B cell (primary cell): ENCODE measurements around the gene TMEM120B. TPM values are rescaled to one million over a fixed set of nuclear protein-coding genes. Genes with fewer than 3 reads are reported as not detected.

Experiments used
- ATAC-seq: fragments of 200-7000 bp; cut with Tn5 transposase; one replicate; pipeline ENCODE4 v1.10.0; 2021; ENCODE audit warnings: low read depth, mild to moderate bottlenecking, moderate number of reproducible peaks, moderate library complexity
- CTCF ChIA-PET: fragments of 350-600 bp; sonication (Branson Sonifier 250); formaldehyde crosslinking; loops from one replicate; lab custom pipeline; 2021; ENCODE audit warnings: antibody characterized with exemption, inconsistent platforms; lab: Charles Lee
- POLR2A ChIA-PET: fragments of 350-600 bp; sonication (Branson Sonifier 250); formaldehyde crosslinking; loops from one replicate; lab custom pipeline; 2021; ENCODE audit warnings: antibody characterized with exemption; lab: Charles Lee
- DNase-seq: peaks from one replicate; pipeline ENCODE4 v3.0.0; 2013
- H2AFZ ChIP-seq: 2 replicates; pipeline ENCODE4 v1.6.1; 2012; ENCODE audit warnings: mild to moderate bottlenecking, low read depth, low read length; ENCODE audit not compliant: insufficient read depth, poor library complexity, severe bottlenecking
- H3K27ac ChIP-seq, 2 donors: 1 replicate in 1 of 2; 2 replicates in 1 of 2; pipeline ENCODE4 v1.5.1; 2012 to 2013; ENCODE audit warnings: low read length in 2 of 2, mild to moderate bottlenecking in 2 of 2, moderate library complexity in 1 of 2
- H3K27me3 ChIP-seq, 4 experiments: fragments of 200-600 bp in 1 of 4; sonication (generic) in 1 of 4; replicated peaks in 1 of 4; 1 replicate in 2 of 4; 2 replicates in 2 of 4; pipeline versions ENCODE4 v1.6.1 to v1.7.0; 2013 to 2016; ENCODE audit warnings: low read length in 3 of 4, mild to moderate bottlenecking in 2 of 4, mixed read lengths in 1 of 4, moderate library complexity in 1 of 4; ENCODE audit not compliant: insufficient read depth in 4 of 4, control insufficient read depth in 3 of 4; ENCODE audit errors: control extremely low read depth in 1 of 4
- H3K36me3 ChIP-seq, 2 experiments: replicated peaks in 1 of 2; 1 replicate in 1 of 2; 2 replicates in 1 of 2; pipeline versions ENCODE4 v1.6.1 to v1.7.1; 2013; ENCODE audit warnings: low read length in 1 of 2; ENCODE audit not compliant: insufficient read depth in 2 of 2, control insufficient read depth in 1 of 2; ENCODE audit errors: control extremely low read depth in 1 of 2, extremely low read depth in 1 of 2
- H3K4me1 ChIP-seq, 2 donors: fragments of 200-600 bp in 1 of 2; sonication (generic) in 1 of 2; 1 replicate in 1 of 2; 2 replicates in 1 of 2; pipeline versions ENCODE4 v1.5.1 to v1.6.1; 2013 to 2017; ENCODE audit warnings: low read length in 2 of 2; ENCODE audit not compliant: control insufficient read depth in 2 of 2, insufficient read depth in 2 of 2
- H3K4me2 ChIP-seq: replicated peaks from 2 replicates; pipeline ENCODE3; 2012; ENCODE audit warnings: mild to moderate bottlenecking, low read depth, low read length; ENCODE audit not compliant: poor library complexity, severe bottlenecking
- H3K4me3 ChIP-seq, 5 experiments: fragments of 200-600 bp in 1 of 5; sonication (generic) in 1 of 5; 1 replicate in 3 of 5; 2 replicates in 2 of 5; pipeline versions ENCODE4 v1.5.1 to v1.7.0; 2011 to 2016; ENCODE audit warnings: low read length in 4 of 5, mild to moderate bottlenecking in 4 of 5, low read depth in 2 of 5, control low read depth in 1 of 5, moderate library complexity in 1 of 5; ENCODE audit not compliant: insufficient read depth in 1 of 5; ENCODE audit errors: control extremely low read depth in 1 of 5, extremely low read depth in 1 of 5
- H3K79me2 ChIP-seq: fragments of 200-600 bp; sonication (generic); one replicate; pipeline ENCODE4 v1.6.0; 2016; ENCODE audit warnings: low read length; ENCODE audit not compliant: control insufficient read depth, insufficient read depth
- H3K9ac ChIP-seq: fragments of 200-600 bp; sonication (generic); 2 replicates; pipeline ENCODE4 v1.6.1; 2017; ENCODE audit warnings: mild to moderate bottlenecking, low read length, moderate library complexity
- H3K9me3 ChIP-seq, 3 donors: one replicate each; pipeline versions ENCODE4 v1.6.1 to v1.7.1; 2013; ENCODE audit warnings: low read length in 2 of 3; ENCODE audit not compliant: control insufficient read depth in 2 of 3, insufficient read depth in 1 of 3; ENCODE audit errors: control extremely low read depth in 1 of 3
- H4K20me1 ChIP-seq: 2 replicates; pipeline ENCODE4 v1.6.0; 2012; ENCODE audit warnings: mild to moderate bottlenecking, low read length; ENCODE audit not compliant: insufficient read depth, control insufficient read depth, poor library complexity, severe bottlenecking
- H3K27ac Mint-ChIP-seq: one replicate; pipeline ENCODE4 v1.8.0; 2021; ENCODE audit warnings: mixed read lengths
- H3K27me3 Mint-ChIP-seq: one replicate; pipeline ENCODE4 v1.8.0; 2021; ENCODE audit warnings: mixed read lengths
- H3K4me1 Mint-ChIP-seq: one replicate; pipeline ENCODE4 v1.8.0; 2021; ENCODE audit warnings: mixed read lengths
- H3K4me3 Mint-ChIP-seq: one replicate; pipeline ENCODE4 v1.8.0; 2021; ENCODE audit warnings: mixed read lengths
- H3K9me3 Mint-ChIP-seq: one replicate; pipeline ENCODE4 v1.8.0; 2022; ENCODE audit warnings: mixed read lengths; ENCODE audit not compliant: insufficient read depth
- CTCF ChIP-seq: fragments of 200-600 bp; IDR thresholded peaks from one replicate; pipeline ENCODE4 v1.8.0; 2022; ENCODE audit warnings: antibody characterized with exemption, mild to moderate bottlenecking
- EZH2 ChIP-seq: IDR thresholded peaks from 2 replicates; pipeline ENCODE4 v1.6.1; 2012; ENCODE audit warnings: borderline replicate concordance, low read depth, mild to moderate bottlenecking, moderate library complexity, low read length; ENCODE audit not compliant: insufficient read depth, poor library complexity, severe bottlenecking
- WGBS: methylation state at CpG from one replicate; pipeline ENCODE4 v1.1.5; 2013; ENCODE audit warnings: missing lambda C conversion rate; ENCODE audit not compliant: insufficient coverage; 5-methylcytosine and 5-hydroxymethylcytosine counted together
- intact Hi-C: fragments of 100-400 bp; cut with micrococcal nuclease; formaldehyde crosslinking; loops from one replicate; pipeline ENCODE4 v1.10.0; 2022
- polyA plus RNA-seq: library from polyadenylated mRNA; depleted of rRNA; stranded (reverse); fragments of >200 nt; gene quantifications from 2 replicates; pipeline ENCODE4 v1.2.3, GENCODE V29; 2012
- total RNA-seq, 2 donors: library from RNA; stranded (reverse); fragments of 120-200 nt in 1 of 2; gene quantifications; 1 replicate in 1 of 2; 2 replicates in 1 of 2; pipeline versions ENCODE4 v1.2.3 to v1.2.4, GENCODE V29; 2013 to 2022

Gene TMEM120B
- total and polyA plus RNA-seq, 2 donors (not counting 1 experiment from before 2014, with no cell fraction given) = 9.2 to 9.7 TPM

- under 1% methylated on average over 51 of the region's 65 CpGs for WGBS
- intact Hi-C loops = loop anchor here (1.0 to 10.0 kb wide), 6 partner anchors 8 to 702 kb away; partner anchors contain the start of gene ZCCHC8
These were observed 90.5 kb downstream of the TMEM120B start for GRCh38 chr12:121802843-121803698.

More at GRCh38 chr12:121802843-121803698, 90.5 kb downstream of the TMEM120B start:
- Histone ChIP-seq H2AFZ (peak overlapping the region; percentile 90), H3K79me2 (peaks cover 66% of the 10 kb centered on the region), H3K27ac (peak overlapping the region; percentile 97), H3K4me2 (peak overlapping the region; percentile 94), H3K4me1 (peaks cover 33 to 53% of the 10 kb centered on the region in 2 donors), H4K20me1 (peaks cover 30% of the 10 kb centered on the region), H3K9me3 (no peaks in the 10 kb centered on the region), H3K9ac (peak overlapping the region; percentile 85), H3K36me3 (peaks cover 3 to 28% of the 10 kb centered on the region in 2 experiments), H3K4me3 (peak overlapping the region; percentile 79 to 95 (median 89)), H3K27me3 (no peaks in the 10 kb centered on the region)
- peak overlapping the region; percentile 98 for H3K27ac Mint-ChIP-seq
- no peaks in the 10 kb centered on the region for H3K9me3 Mint-ChIP-seq
- ChIA-PET POLR2A (interaction anchor here (0.6 to 13.7 kb wide), 11 partner anchors 8 to 423 kb away, joined by 3 to 267 read pairs (median 4); partner anchors contain the start of genes DIABLO, PSMD9, RHOF and RNF34), CTCF (interaction anchor here (0.6 to 33.5 kb wide), 4 partner anchors 0 to 388 kb away, joined by 3 to 1947 read pairs (median 976); partner anchors contain the start of genes RHOF and SETD1B)
- peaks cover 50% of the 10 kb centered on the region for H3K4me1 Mint-ChIP-seq
- no peaks in the 10 kb centered on the region for H3K27me3 Mint-ChIP-seq
- TF ChIP-seq EZH2 = no peak
- TF ChIP-seq CTCF = no peak
- ATAC-seq = peak; percentile 51
- peak overlapping the region; percentile 90 for H3K4me3 Mint-ChIP-seq
- peak; percentile 98 for DNase-seq
